Placental epithelial cell (primary cell): ENCODE results near the gene UBQLNL. TPM values are rescaled to one million over a fixed set of nuclear protein-coding genes. Genes with fewer than 3 reads are reported as not detected.

Source experiments
- total RNA-seq: library from RNA; depleted of rRNA; stranded (reverse); fragments of >200 nt; gene quantifications from 2 replicates; pipeline ENCODE4 v1.2.3, GENCODE V29; 2012

The UBQLNL gene
- total RNA-seq, result 0.22 and 0.39 TPM in 2 replicates

GRCh38 chr11:5516599-5516998 lies at the start of gene UBQLNL:
UBQLNL (minus strand) TSS chr11:5516699; CDS start chr11:5516441, 258 bp downstream.

GRCh38 chr11:5548440-5548839 lies 31.9 kb upstream of the UBQLNL start, which contains the start of gene OR52H1:
OR52H1 (minus strand) TSS chr11:5548540; CDS start chr11:5545505, 3,035 bp downstream.

DNA sequence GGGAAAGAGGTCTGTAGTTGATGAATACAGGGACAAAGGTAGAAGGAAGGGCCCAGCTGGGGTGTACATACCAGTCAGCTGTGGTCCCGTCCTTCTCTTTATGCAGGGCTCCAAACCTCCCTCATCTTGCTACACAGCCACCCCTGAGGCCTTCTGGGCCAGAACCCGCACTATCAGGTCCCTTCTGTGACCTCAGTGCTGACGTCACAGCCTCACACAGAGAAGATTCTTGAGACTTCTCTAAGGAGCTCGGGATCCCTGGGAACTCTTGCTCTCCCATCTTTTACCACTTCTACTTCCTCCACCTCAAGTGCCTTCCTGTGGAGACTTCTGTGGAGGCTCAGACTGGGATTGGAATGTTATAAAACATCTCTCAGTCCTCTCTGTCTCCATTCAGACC lies 6.7 kb downstream of the UBQLNL start, which contains the start of gene UBQLN3:
UBQLN3 (minus strand) TSS at position 155 of the 400 bp plus-strand sequence. CDS start 399 bp downstream, outside the sequence.

DNA sequence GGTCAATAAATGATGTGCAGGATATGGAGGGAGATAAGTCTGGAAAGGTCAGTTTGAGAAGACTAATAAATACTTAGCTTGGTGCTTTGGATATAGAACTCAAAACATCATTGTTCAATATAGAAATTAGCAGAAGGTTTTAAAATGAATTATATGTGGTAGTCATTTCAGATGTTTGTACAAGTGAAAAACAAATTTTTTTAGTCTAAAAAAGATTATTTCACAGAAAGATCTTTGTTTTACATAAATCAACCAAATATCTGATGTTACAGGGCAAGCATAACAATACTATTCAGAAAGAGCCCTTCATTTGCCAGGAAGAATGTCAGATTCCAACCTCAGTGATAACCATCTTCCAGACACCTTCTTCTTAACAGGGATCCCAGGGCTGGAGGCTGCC lies 28.1 kb downstream of the UBQLNL start, which contains the start of gene OR52D1:
OR52D1 (plus strand) TSS at position 301 of the 400 bp plus-strand sequence; CDS start at position 323, 22 bp downstream.

Other genes starting within 250 kb of the UBQLNL start
- 0.39 TPM in 1 of 2 replicates, not detected in the other for gene HBE1, start 246.8 kb downstream of the UBQLNL start, total RNA-seq
- not detected in 2 replicates for gene OR51B4, start 214.8 kb downstream of the UBQLNL start, total RNA-seq
- gene OR51B2, start 192.4 kb downstream of the UBQLNL start, total RNA-seq, result not detected in 2 replicates
- 0.22 TPM in 1 of 2 replicates, not detected in the other for gene OR51B5, start 173.2 kb downstream of the UBQLNL start, total RNA-seq
- not detected in 2 replicates for gene OR51B6, start 165.2 kb downstream of the UBQLNL start, total RNA-seq
- not detected in 2 replicates for gene OR51M1, start 132.9 kb downstream of the UBQLNL start, total RNA-seq
- gene OR51Q1, start 94.6 kb downstream of the UBQLNL start, total RNA-seq, result not detected in 2 replicates
- gene OR51I1, start 75.2 kb downstream of the UBQLNL start, total RNA-seq, result not detected in 2 replicates
- gene OR51I2, start 67.4 kb downstream of the UBQLNL start, total RNA-seq, result not detected in 2 replicates
- gene OR52D1, start 28.0 kb downstream of the UBQLNL start, total RNA-seq, result not detected in 2 replicates
- gene UBQLN3, start 6.7 kb downstream of the UBQLNL start, total RNA-seq, result under 0.01 TPM in 1 of 2 replicates, not detected in the other
- gene OR52H1, start 31.8 kb upstream of the UBQLNL start, total RNA-seq, result 0.76 and 0.79 TPM in 2 replicates
- gene OR52B6, start 64.2 kb upstream of the UBQLNL start, total RNA-seq, result not detected in 2 replicates
- 26.7 and 70.5 TPM in 2 replicates for gene TRIM6, start 79.9 kb upstream of the UBQLNL start, total RNA-seq
- gene TRIM34, start 108.3 kb upstream of the UBQLNL start, total RNA-seq, result 9.4 and 11.0 TPM in 2 replicates
- 29.4 and 35.1 TPM in 2 replicates for gene TRIM5, start 168.4 kb upstream of the UBQLNL start, total RNA-seq
- gene TRIM22, start 173.1 kb upstream of the UBQLNL start, total RNA-seq, result 5.9 and 10.8 TPM in 2 replicates
- gene OR56B1, start 219.7 kb upstream of the UBQLNL start, total RNA-seq, result not detected in 2 replicates
- 0.39 TPM in 1 of 2 replicates, not detected in the other for gene OR52N4, start 237.5 kb upstream of the UBQLNL start, total RNA-seq